8988T (cell line): Measurements from ENCODE around the gene IL20RA.
"Not testable (repeated sequence)": the region's sequence is repeated elsewhere in the genome, so short reads cannot be mapped to it uniquely, and the experiment has no call there.

Source experiments
- DNase-seq: peaks from one replicate; pipeline ENCODE4 v3.0.0; 2011

Gene IL20RA

GRCh38 chr6:137044366-137045221 lies at the start of gene IL20RA:
Gene IL20RA (minus strand): TSS chr6:137044965. CDS start chr6:137044728, 237 bp downstream.
- DNase-seq: peak; percentile 21

- no peak for DNase-seq
Observed at GRCh38 chr6:137093183-137094069, 48.7 kb upstream of the IL20RA start.

- DNase-seq: no peak
Observed at GRCh38 chr6:137092018-137092417, 47.3 kb upstream of the IL20RA start.

- no peak for DNase-seq
Observed at GRCh38 chr6:137089305-137089704, 44.5 kb upstream of the IL20RA start.

GRCh38 chr6:137087902-137088301 lies 43.1 kb upstream of the IL20RA start:
- DNase-seq: no peak

- DNase-seq: no peak
Observed at GRCh38 chr6:137086031-137086430, 41.3 kb upstream of the IL20RA start.

GRCh38 chr6:137084865-137085617 lies 40.3 kb upstream of the IL20RA start:
- DNase-seq: no peak

- DNase-seq: no peak
Observed at GRCh38 chr6:137084090-137084489, 39.3 kb upstream of the IL20RA start.

GRCh38 chr6:137081997-137082396 lies 37.2 kb upstream of the IL20RA start:
- DNase-seq: no peak

- no peak for DNase-seq
Observed at GRCh38 chr6:137080711-137081110, 35.9 kb upstream of the IL20RA start.

GRCh38 chr6:137076277-137077068 lies 31.7 kb upstream of the IL20RA start:
- no peak for DNase-seq

GRCh38 chr6:137075790-137076189 lies 31.0 kb upstream of the IL20RA start:
- DNase-seq: not testable (repeated sequence)

- no peak for DNase-seq
Observed at GRCh38 chr6:137070303-137070702, 25.5 kb upstream of the IL20RA start.

- DNase-seq: no peak
Observed at GRCh38 chr6:137067399-137067798, 22.6 kb upstream of the IL20RA start.

GRCh38 chr6:137058037-137058436 lies 13.3 kb upstream of the IL20RA start:
- no peak for DNase-seq

- DNase-seq: no peak
Observed at GRCh38 chr6:137056121-137056880, 11.5 kb upstream of the IL20RA start.

- no peak for DNase-seq
Observed at GRCh38 chr6:137051790-137052472, 7.2 kb upstream of the IL20RA start.

GRCh38 chr6:137049095-137049494 lies 4.3 kb upstream of the IL20RA start:
- no peak for DNase-seq

GRCh38 chr6:137046871-137047412 lies 2.2 kb upstream of the IL20RA start:
- DNase-seq: no peak

GRCh38 chr6:137045222-137045789 lies 541 bp upstream of the IL20RA start:
- no peak for DNase-seq
